Measurements from ENCODE around the gene TRIML2. TPM values are rescaled to one million over a fixed set of nuclear protein-coding genes. Genes with fewer than 3 reads are reported as not detected.

Gene TRIML2
- total and polyA plus RNA-seq, 10 of the 15 experiments (the other 5 are each of a cell fraction or from before 2014, with no cell fraction given), result not detected

DNA sequence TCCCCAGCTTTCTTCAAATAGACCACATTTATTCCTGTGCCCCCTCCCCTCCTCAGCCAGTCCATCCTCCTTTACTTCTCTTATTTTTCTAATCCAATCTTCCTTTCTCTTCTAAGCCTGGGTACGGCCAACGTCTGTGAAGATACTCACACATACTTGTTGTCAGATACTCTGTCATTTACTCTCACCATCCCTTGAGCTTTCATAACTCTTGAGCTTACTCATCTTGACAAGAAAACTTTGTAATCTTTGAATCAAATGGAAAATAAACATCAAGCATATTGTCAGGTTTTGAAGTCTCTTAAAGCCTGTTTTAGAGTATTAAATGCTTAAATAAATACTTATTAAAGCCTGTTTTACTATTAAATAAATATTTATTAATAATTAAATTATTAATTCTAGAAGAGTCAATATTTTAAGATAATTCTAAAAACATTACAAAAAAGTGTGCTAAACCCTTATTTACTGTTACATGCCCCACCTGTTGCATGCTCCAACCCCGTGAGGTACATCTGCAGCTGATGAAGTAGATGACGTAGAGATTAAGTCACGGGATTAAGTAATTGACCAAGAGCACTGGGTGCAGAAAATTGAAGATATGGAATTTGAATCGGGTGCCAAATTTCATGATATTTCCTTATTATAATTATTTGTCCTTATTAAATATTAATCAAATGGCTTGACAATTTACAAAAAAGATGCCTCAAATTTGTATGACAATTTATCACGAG, 1.5 kb upstream of the TRIML2 start:
- ChIA-PET SMC1A (ENCODE audit: uncharacterized antibody, unreplicated experiment) (no interaction called here), CTCF (no interaction called here), POLR2A (no interaction called here), RAD21 (ENCODE audit: unreplicated experiment) (no interaction called here)
- intact Hi-C loops (cut with micrococcal nuclease; ENCODE audit: unreplicated experiment), result no loop called here
- H3K27me3 ChIP-seq (replicated peaks in 1 of 2; ENCODE audit: control insufficient read depth in 2 of 2, insufficient read depth in 2 of 2, low read length in 1 of 2), result no peaks in the 10 kb centered on the region
- no peaks in the 10 kb centered on the region for H4K20me1 ChIP-seq (ENCODE audit: control insufficient read depth, insufficient read depth)
- no peaks in the 10 kb centered on the region for H3K79me2 ChIP-seq (ENCODE audit: control insufficient read depth, insufficient read depth, low read length)
- TF ChIP-seq DPF2 (IDR thresholded peaks at IDR 0.05) (no peak), HSF1 (IDR thresholded peaks at IDR 0.05; ENCODE audit: low read depth, low read length) (no peak), NFYB (IDR thresholded peaks at IDR 0.05; ENCODE audit: insufficient read depth, low read depth, low read length) (no peak), SIX5 (IDR thresholded peaks at IDR 0.05; ENCODE audit: low read depth, low read length, severe bottlenecking) (no peak), HDAC2 (IDR thresholded peaks at IDR 0.05) (no peak), RCOR1 (conservative IDR thresholded peaks at IDR 0.05; ENCODE audit: low read depth, low read length) (no peak)
- FAIRE-seq, result no peak
- H3K4me3 ChIP-seq, result no peak overlapping the region
- H3K27ac ChIP-seq (ENCODE audit: control insufficient read depth, insufficient read depth), result no peak overlapping the region
- H3K4me2 ChIP-seq (ENCODE audit: control insufficient read depth, insufficient read depth), result no peak overlapping the region
- H3K36me3 ChIP-seq (ENCODE audit: control insufficient read depth in 2 of 2, insufficient read depth in 2 of 2, low read length in 1 of 2), result no peaks in the 10 kb centered on the region
- no peak for DNase-seq (ENCODE audit: low read depth, low spot score)
- 27% methylated on average over 7 of the region's 7 CpGs for WGBS (ENCODE audit: insufficient coverage, insufficient replicate concordance, low lambda C conversion rate, missing lambda C conversion rate)
- no peak for ATAC-seq
- in situ Hi-C loops (cut with MboI), result no loop called here
- no peak overlapping the region for H3K9ac ChIP-seq (ENCODE audit: control insufficient read depth, insufficient read depth, low read length)
- no peak overlapping the region for H2AFZ ChIP-seq (ENCODE audit: control insufficient read depth, low read depth, low read length)
- no peaks in the 10 kb centered on the region for H3K4me1 ChIP-seq (ENCODE audit: control insufficient read depth, insufficient read depth, low read length)
- BruUV-seq (replicated peaks), result no TSS peak
- no peaks in the 10 kb centered on the region; the same call in 2 of the 3 replicates for H3K9me3 ChIP-seq (replicated peaks; ENCODE audit: control insufficient read depth, insufficient read depth, low read length)

DNA sequence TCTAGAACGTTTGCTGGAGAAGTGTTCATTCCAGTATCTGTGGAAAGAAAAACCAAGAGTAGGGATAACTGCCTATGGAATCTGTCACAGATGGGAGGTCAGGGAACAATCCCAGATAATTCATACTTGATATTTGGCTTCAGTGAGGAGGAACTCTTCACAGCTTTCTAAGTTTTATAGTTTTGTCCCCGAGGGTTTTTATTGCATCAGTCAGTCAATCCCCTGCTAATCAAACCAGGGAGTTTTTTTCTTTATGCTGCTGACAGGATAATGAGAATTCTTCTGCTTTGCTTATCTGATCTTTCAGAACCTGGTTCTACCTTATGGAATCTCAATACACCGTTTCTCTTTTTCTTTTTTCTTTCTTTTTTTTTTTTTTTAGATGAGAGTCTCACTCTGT, 633 bp upstream of the TRIML2 start:
- DNase-seq (ENCODE audit: low read depth, low spot score) (no peak), ATAC-seq (no peak), FAIRE-seq (no peak)
- in situ Hi-C loops (cut with MboI) (no loop called here), intact Hi-C loops (cut with micrococcal nuclease; ENCODE audit: unreplicated experiment) (no loop called here)
- H4K20me1 ChIP-seq (ENCODE audit: control insufficient read depth, insufficient read depth), result no peaks in the 10 kb centered on the region
- H3K9me3 ChIP-seq (replicated peaks; ENCODE audit: control insufficient read depth, insufficient read depth, low read length), result no peaks in the 10 kb centered on the region; the same call in 2 of the 3 replicates
- no TSS peak for BruUV-seq (replicated peaks)
- POLR2A ChIA-PET, result no interaction called here
- H3K9ac ChIP-seq (ENCODE audit: control insufficient read depth, insufficient read depth, low read length), result no peak overlapping the region
- no peak overlapping the region for H3K4me2 ChIP-seq (ENCODE audit: control insufficient read depth, insufficient read depth)
- no peak overlapping the region for H2AFZ ChIP-seq (ENCODE audit: control insufficient read depth, low read depth, low read length)
- H3K4me1 ChIP-seq (ENCODE audit: control insufficient read depth, insufficient read depth, low read length), result no peaks in the 10 kb centered on the region
- no peaks in the 10 kb centered on the region for H3K79me2 ChIP-seq (ENCODE audit: control insufficient read depth, insufficient read depth, low read length)
- no peak overlapping the region for H3K4me3 ChIP-seq
- no peaks in the 10 kb centered on the region for H3K36me3 ChIP-seq (ENCODE audit: control insufficient read depth in 2 of 2, insufficient read depth in 2 of 2, low read length in 1 of 2)
- CTCF ChIA-PET, result no interaction called here
- RAD21 ChIA-PET (ENCODE audit: unreplicated experiment), result no interaction called here
- 3% methylated on average over 3 of the region's 3 CpGs for WGBS (ENCODE audit: insufficient coverage, insufficient replicate concordance, low lambda C conversion rate, missing lambda C conversion rate)
- no peak overlapping the region for H3K27ac ChIP-seq (ENCODE audit: control insufficient read depth, insufficient read depth)
- SMC1A ChIA-PET (ENCODE audit: uncharacterized antibody, unreplicated experiment), result no interaction called here
- no peaks in the 10 kb centered on the region for H3K27me3 ChIP-seq (replicated peaks in 1 of 2; ENCODE audit: control insufficient read depth in 2 of 2, insufficient read depth in 2 of 2, low read length in 1 of 2)
- TF ChIP-seq NBN (IDR thresholded peaks at IDR 0.05) (no peak), ZBTB11 (CRISPR knock-in tag; IDR thresholded peaks at IDR 0.05) (no peak), MYB (IDR thresholded peaks at IDR 0.05; ENCODE audit: borderline replicate concordance, low read depth, low read length) (no peak), SRF (IDR thresholded peaks at IDR 0.05; ENCODE audit: low read depth in 2 of 2, low read length in 2 of 2) (no peak)
- TF ChIP-seq, protein P1, sequence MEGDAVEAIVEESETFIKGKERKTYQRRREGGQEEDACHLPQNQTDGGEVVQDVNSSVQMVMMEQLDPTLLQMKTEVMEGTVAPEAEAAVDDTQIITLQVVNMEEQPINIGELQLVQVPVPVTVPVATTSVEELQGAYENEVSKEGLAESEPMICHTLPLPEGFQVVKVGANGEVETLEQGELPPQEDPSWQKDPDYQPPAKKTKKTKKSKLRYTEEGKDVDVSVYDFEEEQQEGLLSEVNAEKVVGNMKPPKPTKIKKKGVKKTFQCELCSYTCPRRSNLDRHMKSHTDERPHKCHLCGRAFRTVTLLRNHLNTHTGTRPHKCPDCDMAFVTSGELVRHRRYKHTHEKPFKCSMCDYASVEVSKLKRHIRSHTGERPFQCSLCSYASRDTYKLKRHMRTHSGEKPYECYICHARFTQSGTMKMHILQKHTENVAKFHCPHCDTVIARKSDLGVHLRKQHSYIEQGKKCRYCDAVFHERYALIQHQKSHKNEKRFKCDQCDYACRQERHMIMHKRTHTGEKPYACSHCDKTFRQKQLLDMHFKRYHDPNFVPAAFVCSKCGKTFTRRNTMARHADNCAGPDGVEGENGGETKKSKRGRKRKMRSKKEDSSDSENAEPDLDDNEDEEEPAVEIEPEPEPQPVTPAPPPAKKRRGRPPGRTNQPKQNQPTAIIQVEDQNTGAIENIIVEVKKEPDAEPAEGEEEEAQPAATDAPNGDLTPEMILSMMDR (IDR thresholded peaks at IDR 0.05 in 2 of 3, conservative IDR thresholded peaks at IDR 0.05 in 1 of 3; ENCODE audit: control insufficient read depth in 2 of 3, extremely low read depth in 1 of 3, insufficient read depth in 1 of 3, low read depth in 3 of 3, low read length in 3 of 3), result no peak

Data from GM12878 (cell line).